Glutamatergic neuron (in vitro differentiated cells): Measurements from ENCODE around the gene SCD5. TPM values are rescaled to one million over a fixed set of nuclear protein-coding genes. Genes with fewer than 3 reads are reported as not detected.

Experiments used
- DNase-seq: peaks from one replicate; pipeline ENCODE4 v3.0.0; 2022
- H3K27ac Mint-ChIP-seq: one replicate; pipeline ENCODE4 v1.8.0; 2020; ENCODE audit warnings: mild to moderate bottlenecking, mixed read lengths, inconsistent platforms; ENCODE audit not compliant: unreplicated experiment
- H3K27me3 Mint-ChIP-seq: one replicate; pipeline ENCODE4 v1.8.0; 2020; ENCODE audit warnings: mild to moderate bottlenecking, moderate library complexity, mixed read lengths, inconsistent platforms; ENCODE audit not compliant: unreplicated experiment
- H3K36me3 Mint-ChIP-seq: one replicate; pipeline ENCODE4 v1.8.0; 2020; ENCODE audit warnings: mild to moderate bottlenecking, mixed read lengths, inconsistent platforms; ENCODE audit not compliant: unreplicated experiment
- H3K4me1 Mint-ChIP-seq: one replicate; pipeline ENCODE4 v1.8.0; 2020; ENCODE audit warnings: mild to moderate bottlenecking, low read depth, mixed read lengths, inconsistent platforms; ENCODE audit not compliant: unreplicated experiment
- H3K4me3 Mint-ChIP-seq: one replicate; pipeline ENCODE4 v1.8.0; 2020; ENCODE audit warnings: mild to moderate bottlenecking, mixed read lengths, inconsistent platforms; ENCODE audit not compliant: unreplicated experiment
- H3K9me3 Mint-ChIP-seq: one replicate; pipeline ENCODE4 v1.8.0; 2020; ENCODE audit warnings: mild to moderate bottlenecking, moderate library complexity, mixed read lengths, inconsistent platforms; ENCODE audit not compliant: unreplicated experiment
- microRNA-seq: library from miRNA; unstranded; fragments of <30 nt; microRNA quantifications from one replicate; pipeline ENCODE4, GENCODE V29; 2020; ENCODE audit not compliant: unreplicated experiment
- total RNA-seq: library from RNA; stranded (reverse); fragmentation: NEBNext Ultra II Directional; extraction: Animal tissue kit (Norgen Biotek cat#: 25700); gene quantifications from one replicate; pipeline ENCODE4 v1.2.1, GENCODE V29; 2021; ENCODE audit not compliant: unreplicated experiment
- TF ChIP-seq, protein P1 (sequence below): fragments of 200-600 bp; sonication (generic); IDR thresholded peaks from one replicate; pipeline ENCODE4 v1.5.0; 2021; ENCODE audit not compliant: partially characterized antibody, unreplicated experiment

The SCD5 gene
- total RNA-seq, 1 donor from 2014 or later = 31.9 TPM

DNA sequence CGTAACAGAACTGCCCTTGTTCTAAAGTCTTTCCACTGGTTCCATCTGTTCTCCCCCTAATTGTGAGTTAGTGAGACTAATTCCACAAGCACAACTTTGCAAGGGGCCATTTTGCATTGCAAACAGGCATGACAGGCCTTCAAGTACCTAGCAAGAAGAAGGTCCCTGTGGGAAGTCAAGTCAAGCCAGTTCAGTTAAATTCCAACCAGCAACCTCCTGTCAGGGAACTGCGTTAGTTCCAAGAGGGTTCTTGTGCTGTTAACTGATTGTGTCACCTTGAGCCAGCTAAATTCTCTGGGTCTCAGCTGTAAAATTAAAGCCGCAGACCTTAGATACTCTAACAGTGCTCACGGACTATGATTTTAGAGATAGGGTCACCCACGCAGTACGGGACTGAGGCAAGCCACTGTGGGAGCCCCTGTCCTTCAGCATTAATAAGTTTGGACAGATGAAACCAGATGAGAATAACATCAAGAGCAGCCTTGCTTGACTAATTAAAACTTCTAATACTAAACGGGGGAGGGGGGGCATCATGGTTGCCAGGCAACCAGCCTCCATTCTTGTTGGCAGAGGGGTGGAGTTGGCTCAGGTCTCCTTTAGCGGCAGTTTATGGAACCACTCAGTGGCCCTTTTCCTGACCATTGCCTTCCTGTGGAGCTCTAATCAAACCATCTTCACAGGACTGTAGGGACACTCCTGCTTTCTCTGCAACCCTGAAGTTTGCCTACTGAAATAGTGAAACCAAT lies 212.7 kb downstream of the SCD5 start:
- Mint-ChIP-seq H3K4me1 (peaks cover 4% of the 10 kb centered on the region), H3K4me3 (no peak overlapping the region), H3K27me3 (peaks cover 2% of the 10 kb centered on the region), H3K36me3 (no peaks in the 10 kb centered on the region), H3K9me3 (no peaks in the 10 kb centered on the region), H3K27ac (no peak overlapping the region)
- no peak for DNase-seq
- TF ChIP-seq, protein P1, sequence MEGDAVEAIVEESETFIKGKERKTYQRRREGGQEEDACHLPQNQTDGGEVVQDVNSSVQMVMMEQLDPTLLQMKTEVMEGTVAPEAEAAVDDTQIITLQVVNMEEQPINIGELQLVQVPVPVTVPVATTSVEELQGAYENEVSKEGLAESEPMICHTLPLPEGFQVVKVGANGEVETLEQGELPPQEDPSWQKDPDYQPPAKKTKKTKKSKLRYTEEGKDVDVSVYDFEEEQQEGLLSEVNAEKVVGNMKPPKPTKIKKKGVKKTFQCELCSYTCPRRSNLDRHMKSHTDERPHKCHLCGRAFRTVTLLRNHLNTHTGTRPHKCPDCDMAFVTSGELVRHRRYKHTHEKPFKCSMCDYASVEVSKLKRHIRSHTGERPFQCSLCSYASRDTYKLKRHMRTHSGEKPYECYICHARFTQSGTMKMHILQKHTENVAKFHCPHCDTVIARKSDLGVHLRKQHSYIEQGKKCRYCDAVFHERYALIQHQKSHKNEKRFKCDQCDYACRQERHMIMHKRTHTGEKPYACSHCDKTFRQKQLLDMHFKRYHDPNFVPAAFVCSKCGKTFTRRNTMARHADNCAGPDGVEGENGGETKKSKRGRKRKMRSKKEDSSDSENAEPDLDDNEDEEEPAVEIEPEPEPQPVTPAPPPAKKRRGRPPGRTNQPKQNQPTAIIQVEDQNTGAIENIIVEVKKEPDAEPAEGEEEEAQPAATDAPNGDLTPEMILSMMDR = no peak

GRCh38 chr4:82584931-82585330 lies 213.7 kb downstream of the SCD5 start:
- H3K27ac Mint-ChIP-seq = no peak overlapping the region
- TF ChIP-seq, protein P1 = no peak
- H3K4me1 Mint-ChIP-seq = peaks cover 4% of the 10 kb centered on the region
- no peaks in the 10 kb centered on the region for H3K9me3 Mint-ChIP-seq
- DNase-seq = no peak
- H3K36me3 Mint-ChIP-seq = no peaks in the 10 kb centered on the region
- peaks cover 2% of the 10 kb centered on the region for H3K27me3 Mint-ChIP-seq
- no peak overlapping the region for H3K4me3 Mint-ChIP-seq

DNA sequence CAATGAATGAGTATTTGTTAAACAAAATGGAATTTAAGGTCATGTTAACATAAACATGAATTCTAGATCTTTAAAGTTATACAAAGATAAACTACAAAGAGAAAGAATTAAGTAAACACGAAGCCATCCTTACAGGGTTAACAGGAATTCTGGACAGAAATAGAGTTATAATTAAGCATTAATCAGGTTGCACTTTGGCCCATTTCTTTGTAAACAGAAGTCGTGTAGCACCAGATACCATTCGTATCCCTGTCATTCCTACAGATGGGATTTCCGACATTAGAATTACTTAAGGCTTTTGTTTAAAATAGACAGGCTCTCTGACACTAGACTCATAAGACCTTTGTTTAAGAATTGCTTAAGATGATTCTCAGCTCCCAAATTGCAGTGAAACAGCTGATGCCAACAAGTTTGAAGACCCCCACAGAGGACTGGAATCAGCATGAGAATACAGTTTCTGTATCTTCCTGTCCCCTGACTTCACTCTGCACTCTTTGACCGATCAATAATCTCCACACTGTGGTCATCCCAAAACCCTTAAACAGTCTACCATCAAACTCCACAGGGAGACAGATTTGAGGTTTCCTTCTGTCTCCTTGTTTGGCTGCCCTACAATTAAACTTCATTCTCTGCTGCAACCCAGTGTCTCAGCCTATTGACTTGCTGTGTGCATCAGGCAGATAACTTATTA lies 214.6 kb downstream of the SCD5 start:
- TF ChIP-seq, protein P1 = no peak
- H3K9me3 Mint-ChIP-seq = no peaks in the 10 kb centered on the region
- no peak overlapping the region for H3K4me3 Mint-ChIP-seq
- H3K27ac Mint-ChIP-seq = no peak overlapping the region
- DNase-seq = no peak
- peaks cover 4% of the 10 kb centered on the region for H3K4me1 Mint-ChIP-seq
- H3K36me3 Mint-ChIP-seq = no peaks in the 10 kb centered on the region
- peaks cover 2% of the 10 kb centered on the region for H3K27me3 Mint-ChIP-seq

DNA sequence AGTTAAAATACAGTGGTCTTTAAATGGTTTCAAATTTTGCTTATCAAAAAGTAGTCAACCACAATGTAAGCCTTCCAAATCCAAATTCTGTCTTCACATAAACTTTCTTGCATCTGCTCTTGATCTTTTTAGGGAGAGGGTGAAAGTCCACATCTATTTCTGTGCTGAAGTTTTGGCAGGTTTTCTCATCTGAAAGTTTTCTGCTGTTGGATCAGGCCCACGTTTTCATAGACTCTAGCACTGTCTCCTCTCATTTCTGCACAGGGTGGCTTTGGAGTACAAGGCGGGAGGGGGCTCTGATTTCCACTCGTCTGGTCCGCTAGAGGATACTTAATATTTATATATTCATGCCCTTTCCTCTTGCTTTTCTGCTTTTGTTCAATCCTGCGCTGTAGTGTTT lies 218.7 kb downstream of the SCD5 start:
- TF ChIP-seq, protein P1 = no peak
- Mint-ChIP-seq H3K9me3 (no peaks in the 10 kb centered on the region), H3K36me3 (no peaks in the 10 kb centered on the region), H3K4me1 (peaks cover 4% of the 10 kb centered on the region), H3K27me3 (no peaks in the 10 kb centered on the region), H3K4me3 (no peak overlapping the region), H3K27ac (no peak overlapping the region)
- DNase-seq = no peak

Small RNAs within 50 kb of the gene (microRNA-seq; reads per million reads assigned to microRNA genes)
- gene MIR575 = not detected

Other genes starting within 250 kb of the SCD5 start
- gene TMEM150C, start 236.8 kb downstream of the SCD5 start, total RNA-seq = 5.1 TPM
- 201 TPM for gene SEC31A, start 92.4 kb upstream of the SCD5 start, total RNA-seq
- gene THAP9, start 101.9 kb upstream of the SCD5 start, total RNA-seq = 8.7 TPM
- gene LIN54, start 212.0 kb upstream of the SCD5 start, total RNA-seq = 10.9 TPM
- gene COPS4, start 236.4 kb upstream of the SCD5 start, total RNA-seq = 35.2 TPM